GM19397 (cell line): ENCODE results near the gene SERPING1.

Source experiments
- ATAC-seq: cut with Tn5 transposase; IDR thresholded peaks from one replicate; pipeline ENCODE4 v1.9.1; 2021; ENCODE audit warnings: mild to moderate bottlenecking, moderate library complexity; ENCODE audit not compliant: unreplicated experiment

SERPING1 gene

GRCh38 chr11:57597461-57597915, at the start of gene SERPING1:
Gene SERPING1, plus strand, starts transcription at chr11:57597685. Its CDS starts 586 bp downstream, at chr11:57598271.
- ATAC-seq, result no peak

GRCh38 chr11:57547854-57548377, 49.6 kb upstream of the SERPING1 start:
- ATAC-seq, result peak; percentile 93

GRCh38 chr11:57549983-57550382, 47.5 kb upstream of the SERPING1 start:
- no peak for ATAC-seq

- no peak for ATAC-seq
Measured at GRCh38 chr11:57551941-57552340, 45.5 kb upstream of the SERPING1 start.

- ATAC-seq, result no peak
Measured at GRCh38 chr11:57552479-57552878, 45.0 kb upstream of the SERPING1 start.

GRCh38 chr11:57555393-57555792, 42.1 kb upstream of the SERPING1 start:
- ATAC-seq, result no peak

GRCh38 chr11:57556041-57556440, 41.4 kb upstream of the SERPING1 start:
- ATAC-seq, result no peak

- no peak for ATAC-seq
Measured at GRCh38 chr11:57560146-57560545, 37.3 kb upstream of the SERPING1 start.

- ATAC-seq, result no peak
Measured at GRCh38 chr11:57562596-57562995, 34.9 kb upstream of the SERPING1 start.

- peak; percentile 52 for ATAC-seq
Measured at GRCh38 chr11:57566005-57566904, 31.2 kb upstream of the SERPING1 start.

- ATAC-seq, result no peak
Measured at GRCh38 chr11:57566905-57567514, 30.5 kb upstream of the SERPING1 start.

- ATAC-seq, result peak; percentile 65
Measured at GRCh38 chr11:57567515-57568329, 29.8 kb upstream of the SERPING1 start, which contains the start of gene UBE2L6. Gene UBE2L6, minus strand, starts transcription at chr11:57567672. Its CDS starts 61 bp downstream, at chr11:57567611.

- ATAC-seq, result peak; percentile 11
Measured at GRCh38 chr11:57568330-57568766, 29.1 kb upstream of the SERPING1 start.

- ATAC-seq, result no peak
Measured at GRCh38 chr11:57571606-57572005, 25.9 kb upstream of the SERPING1 start.

- no peak for ATAC-seq
Measured at GRCh38 chr11:57574061-57574460, 23.4 kb upstream of the SERPING1 start.

- no peak for ATAC-seq
Measured at GRCh38 chr11:57584341-57584740, 13.1 kb upstream of the SERPING1 start.

- ATAC-seq, result no peak
Measured at GRCh38 chr11:57585301-57585700, 12.2 kb upstream of the SERPING1 start.

GRCh38 chr11:57586711-57587245, 10.7 kb upstream of the SERPING1 start:
- ATAC-seq, result no peak

- ATAC-seq, result no peak
Measured at GRCh38 chr11:57588046-57588710, 9.3 kb upstream of the SERPING1 start.
